ENCODE measurements around the gene SPSB1.

The SPSB1 gene

GRCh38 chr1:9260059-9260766 lies 32.5 kb upstream of the SPSB1 start:
- DNase-seq (ENCODE audit: low read depth, low spot score): no peak

- DNase-seq (ENCODE audit: low read depth, low spot score): no peak
These were observed 31.2 kb upstream of the SPSB1 start for GRCh38 chr1:9261496-9261895.

- no peak for DNase-seq (ENCODE audit: low read depth, low spot score)
These were observed 30.4 kb upstream of the SPSB1 start for GRCh38 chr1:9262096-9262986.

- no peak for DNase-seq (ENCODE audit: low read depth, low spot score)
These were observed 29.3 kb upstream of the SPSB1 start for GRCh38 chr1:9263276-9263855.

GRCh38 chr1:9263984-9264872 lies 28.5 kb upstream of the SPSB1 start:
- no peak for DNase-seq (ENCODE audit: low read depth, low spot score)

- no peak for DNase-seq (ENCODE audit: low read depth, low spot score)
These were observed 27.7 kb upstream of the SPSB1 start for GRCh38 chr1:9265037-9265436.

- DNase-seq (ENCODE audit: low read depth, low spot score): no peak
These were observed 26.7 kb upstream of the SPSB1 start for GRCh38 chr1:9265968-9266367.

- DNase-seq (ENCODE audit: low read depth, low spot score): no peak
These were observed 25.4 kb upstream of the SPSB1 start for GRCh38 chr1:9267352-9267686.

GRCh38 chr1:9267827-9268581 lies 24.7 kb upstream of the SPSB1 start:
- DNase-seq (ENCODE audit: low read depth, low spot score): no peak

- no peak for DNase-seq (ENCODE audit: low read depth, low spot score)
These were observed 23.6 kb upstream of the SPSB1 start for GRCh38 chr1:9269078-9269501.

GRCh38 chr1:9269721-9270120 lies 23.0 kb upstream of the SPSB1 start:
- DNase-seq (ENCODE audit: low read depth, low spot score): no peak

- DNase-seq (ENCODE audit: low read depth, low spot score): no peak
These were observed 22.3 kb upstream of the SPSB1 start for GRCh38 chr1:9270290-9270883.

GRCh38 chr1:9271283-9271682 lies 21.4 kb upstream of the SPSB1 start:
- no peak for DNase-seq (ENCODE audit: low read depth, low spot score)

GRCh38 chr1:9271861-9272595 lies 20.7 kb upstream of the SPSB1 start:
- DNase-seq (ENCODE audit: low read depth, low spot score): no peak

GRCh38 chr1:9273177-9273576 lies 19.5 kb upstream of the SPSB1 start:
- no peak for DNase-seq (ENCODE audit: low read depth, low spot score)

- no peak for DNase-seq (ENCODE audit: low read depth, low spot score)
These were observed 17.5 kb upstream of the SPSB1 start for GRCh38 chr1:9275161-9275560.

- no peak for DNase-seq (ENCODE audit: low read depth, low spot score)
These were observed 17.1 kb upstream of the SPSB1 start for GRCh38 chr1:9275567-9276034.

- no peak for DNase-seq (ENCODE audit: low read depth, low spot score)
These were observed 14.6 kb upstream of the SPSB1 start for GRCh38 chr1:9278116-9278515.

GRCh38 chr1:9278585-9279153 lies 14.0 kb upstream of the SPSB1 start:
- DNase-seq (ENCODE audit: low read depth, low spot score): no peak

Measured in smooth muscle cell of the brain vasculature (primary cell).